Osteoblast (primary cell): ENCODE measurements around the gene CIBAR2. TPM values are rescaled to one million over a fixed set of nuclear protein-coding genes. Genes with fewer than 3 reads are reported as not detected.

Experiments
- DNase-seq: peaks from one replicate; pipeline ENCODE4 v3.0.0; 2011; ENCODE audit warnings: low spot score, mixed read lengths; ENCODE audit not compliant: insufficient read length; ENCODE audit errors: missing footprints
- H2AFZ ChIP-seq: 2 replicates; pipeline ENCODE4 v1.6.0; 2011; ENCODE audit warnings: mild to moderate bottlenecking, low read length
- H3K27ac ChIP-seq: 2 replicates; pipeline ENCODE4 v1.5.1; 2011; ENCODE audit warnings: mild to moderate bottlenecking, low read depth, low read length, moderate library complexity
- H3K27me3 ChIP-seq: 2 replicates; pipeline ENCODE4 v1.6.0; 2012; ENCODE audit warnings: mild to moderate bottlenecking, control low read depth, inconsistent platforms, low read length, moderate library complexity; ENCODE audit not compliant: insufficient read depth
- H3K36me3 ChIP-seq: 2 replicates; pipeline ENCODE4 v1.5.1; 2011; ENCODE audit warnings: mild to moderate bottlenecking, low read length, control low read depth, moderate library complexity; ENCODE audit not compliant: insufficient read depth
- H3K4me1 ChIP-seq: 2 replicates; pipeline ENCODE4 v1.5.1; 2011; ENCODE audit warnings: mild to moderate bottlenecking, low read length, control low read depth, moderate library complexity; ENCODE audit not compliant: insufficient read depth
- H3K4me2 ChIP-seq: 2 replicates; pipeline ENCODE4 v1.6.0; 2011; ENCODE audit warnings: mild to moderate bottlenecking, low read length; ENCODE audit not compliant: insufficient read depth
- H3K4me3 ChIP-seq: fragments of 200-600 bp; sonication (generic); 3 replicates; pipeline ENCODE4 v1.5.1; 2012; ENCODE audit warnings: mild to moderate bottlenecking, low read length, inconsistent platforms; ENCODE audit not compliant: insufficient read depth
- H3K79me2 ChIP-seq: 2 replicates; pipeline ENCODE4 v1.6.0; 2012; ENCODE audit warnings: mild to moderate bottlenecking, low read length, control low read depth, inconsistent platforms; ENCODE audit not compliant: insufficient read depth
- H3K9me3 ChIP-seq: 2 replicates; pipeline ENCODE4 v1.5.1; 2011; ENCODE audit warnings: low read depth, low read length, control low read depth
- H4K20me1 ChIP-seq: 2 replicates; pipeline ENCODE4 v1.6.0; 2012; ENCODE audit warnings: mild to moderate bottlenecking, low read length, control low read depth; ENCODE audit not compliant: insufficient read depth
- CTCF ChIP-seq: IDR thresholded peaks from 2 replicates; pipeline ENCODE4 v1.5.1; 2011; ENCODE audit warnings: mild to moderate bottlenecking, low read depth, low read length, moderate library complexity; ENCODE audit errors: extremely low read depth
- total RNA-seq: library from RNA; depleted of rRNA; stranded (reverse); fragments of >200 nt; gene quantifications from 2 replicates; pipeline ENCODE4 v1.2.3, GENCODE V29; 2012

CIBAR2 gene
- total RNA-seq, 1 donor = under 0.01 TPM

DNA sequence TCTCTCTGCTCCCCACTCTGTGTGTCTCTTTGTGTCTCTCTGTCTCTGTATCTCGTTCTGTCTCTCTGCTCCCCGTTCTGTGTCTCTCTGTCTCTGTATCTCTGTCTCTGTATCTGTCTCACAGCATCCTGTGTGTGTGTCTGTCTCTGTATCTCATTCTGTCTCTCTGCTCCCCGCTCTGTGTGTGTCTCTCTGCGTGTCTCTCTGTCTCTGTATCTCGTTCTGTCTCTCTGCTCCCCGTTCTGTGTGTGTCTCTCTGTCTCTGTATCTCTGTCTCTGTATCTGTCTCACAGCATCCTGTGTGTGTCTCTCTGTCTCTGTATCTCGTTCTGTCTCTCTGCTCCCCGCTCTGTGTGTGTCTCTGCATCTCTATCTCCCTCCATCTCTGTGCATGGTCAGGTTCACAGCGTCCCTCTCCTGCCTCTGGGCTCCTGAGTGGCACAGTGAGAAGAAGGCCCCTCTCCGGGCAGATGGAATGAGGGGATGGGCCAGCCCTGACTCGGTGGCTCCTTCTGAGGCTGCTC is 38.9 kb upstream of the CIBAR2 start:
- Histone ChIP-seq H4K20me1 (no peaks in the 10 kb centered on the region), H3K4me2 (no peak overlapping the region), H3K36me3 (no peaks in the 10 kb centered on the region), H3K9me3 (no peaks in the 10 kb centered on the region), H3K27me3 (no peaks in the 10 kb centered on the region), H3K4me1 (peaks cover 17% of the 10 kb centered on the region), H3K4me3 (no peak overlapping the region), H3K27ac (peak overlapping the region; percentile 28), H2AFZ (peak overlapping the region; percentile 67), H3K79me2 (no peaks in the 10 kb centered on the region)
- DNase-seq = peak; percentile 19
- no peak for TF ChIP-seq CTCF

DNA sequence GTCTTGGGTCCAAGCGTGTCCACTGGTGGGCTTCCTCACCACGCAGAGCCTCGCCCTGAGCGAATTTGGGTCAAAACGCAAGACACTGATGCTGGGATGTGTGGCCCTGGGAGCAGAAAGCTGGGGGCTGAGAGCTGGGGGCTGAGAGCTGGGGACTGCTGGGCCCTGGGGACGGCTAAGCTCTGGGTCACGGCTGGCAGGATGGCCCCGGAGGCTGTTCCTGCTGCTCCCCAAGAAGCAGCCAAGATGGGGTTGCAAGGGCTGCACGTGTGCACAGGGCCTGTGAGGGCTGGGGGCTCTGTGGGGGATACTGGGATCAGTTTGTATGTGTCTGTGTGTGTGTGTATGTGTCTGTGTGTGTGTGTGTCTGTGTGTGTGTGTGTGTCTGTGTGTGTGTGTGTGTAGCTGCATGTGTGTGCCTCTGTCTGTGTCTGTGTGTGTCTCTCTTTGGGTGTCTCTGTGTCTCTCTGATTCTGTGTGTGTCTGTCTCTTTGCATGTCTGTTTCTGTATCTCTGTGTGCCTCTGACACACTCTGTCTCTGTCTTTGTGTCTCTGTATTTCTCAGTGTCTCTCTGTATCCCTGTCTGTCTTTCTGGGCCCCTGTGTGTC is 38.2 kb upstream of the CIBAR2 start:
- no peaks in the 10 kb centered on the region for H4K20me1 ChIP-seq

DNA sequence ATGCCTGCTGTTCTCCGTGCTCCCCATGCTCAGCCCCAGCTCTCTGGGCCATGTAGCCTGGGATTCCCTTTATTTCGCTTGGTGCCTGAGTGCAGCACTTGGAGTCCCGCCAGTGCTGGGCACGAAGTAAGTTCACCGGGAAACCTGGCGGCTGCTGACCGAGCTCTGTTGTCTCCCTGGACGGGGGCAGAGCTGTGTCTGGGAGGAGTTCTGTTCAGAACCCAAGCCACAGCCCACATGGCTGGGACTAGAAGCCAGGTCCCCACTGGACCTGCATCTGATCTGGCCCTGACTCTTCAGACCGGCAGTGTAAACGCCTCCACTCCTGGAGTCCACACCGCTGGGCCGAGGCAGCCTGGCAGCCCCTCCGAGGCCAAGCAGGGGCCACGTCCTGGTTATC is 37.5 kb upstream of the CIBAR2 start:
- H2AFZ ChIP-seq = no peak overlapping the region
- no peak overlapping the region for H3K4me3 ChIP-seq
- peak; percentile 57 for DNase-seq
- no peak overlapping the region for H3K4me2 ChIP-seq
- no peaks in the 10 kb centered on the region for H3K79me2 ChIP-seq
- H3K36me3 ChIP-seq = no peaks in the 10 kb centered on the region
- no peaks in the 10 kb centered on the region for H3K27me3 ChIP-seq
- TF ChIP-seq CTCF = no peak
- no peaks in the 10 kb centered on the region for H4K20me1 ChIP-seq
- peaks cover 17% of the 10 kb centered on the region for H3K4me1 ChIP-seq
- no peak overlapping the region for H3K27ac ChIP-seq
- H3K9me3 ChIP-seq = no peaks in the 10 kb centered on the region

More for the DNA sequence above, 38.2 kb upstream of the CIBAR2 start:
- Histone ChIP-seq H3K27ac (no peak overlapping the region), H3K4me2 (no peak overlapping the region), H3K4me3 (no peak overlapping the region), H3K79me2 (no peaks in the 10 kb centered on the region), H3K4me1 (peaks cover 17% of the 10 kb centered on the region), H2AFZ (no peak overlapping the region), H3K27me3 (no peaks in the 10 kb centered on the region), H3K36me3 (no peaks in the 10 kb centered on the region), H3K9me3 (no peaks in the 10 kb centered on the region)
- DNase-seq = peak; percentile 51
- no peak for TF ChIP-seq CTCF

- no peaks in the 10 kb centered on the region for H3K36me3 ChIP-seq
- no peak overlapping the region for H2AFZ ChIP-seq
- no peaks in the 10 kb centered on the region for H3K9me3 ChIP-seq
- no peak for TF ChIP-seq CTCF
- no peaks in the 10 kb centered on the region for H3K27me3 ChIP-seq
- peaks cover 17% of the 10 kb centered on the region for H3K4me1 ChIP-seq
- no peak overlapping the region for H3K27ac ChIP-seq
- H4K20me1 ChIP-seq = no peaks in the 10 kb centered on the region
- DNase-seq = peak; percentile 89
- no peak overlapping the region for H3K4me3 ChIP-seq
- no peaks in the 10 kb centered on the region for H3K79me2 ChIP-seq
- no peak overlapping the region for H3K4me2 ChIP-seq
Measured at GRCh38 chr16:85148931-85149330, 36.7 kb upstream of the CIBAR2 start.
